Keratinocyte (primary cell): ENCODE data around the gene GSTCD. TPM values are rescaled to one million over a fixed set of nuclear protein-coding genes. Genes with fewer than 3 reads are reported as not detected.

Experiments used
- DNase-seq: peaks from one replicate; pipeline ENCODE4 v3.0.0-alpha.2; 2011; ENCODE audit warnings: low read depth, missing footprints, low spot score
- FAIRE-seq: peaks from 2 replicates; lab custom pipeline; 2011; peaks lifted over from hg19 to GRCh38; lab: Jason Lieb, UNC
- H2AFZ ChIP-seq: 2 replicates; pipeline ENCODE4 v1.6.0; 2012; ENCODE audit warnings: low read length, control low read depth, inconsistent platforms; ENCODE audit not compliant: control insufficient read depth
- H3K27ac ChIP-seq: 2 replicates; pipeline ENCODE4 v1.5.1; 2011; ENCODE audit warnings: low read length; ENCODE audit not compliant: control insufficient read depth, insufficient read depth
- H3K27me3 ChIP-seq: 3 replicates; pipeline ENCODE4 v1.6.0; 2011; ENCODE audit warnings: low read length; ENCODE audit not compliant: control insufficient read depth, insufficient read depth; ENCODE audit errors: extremely low read depth
- H3K36me3 ChIP-seq, 2 experiments: 2 replicates in 1 of 2; 3 replicates in 1 of 2; pipeline ENCODE4 v1.5.1; 2011; ENCODE audit warnings: low read length in 2 of 2, mild to moderate bottlenecking in 1 of 2; ENCODE audit not compliant: control insufficient read depth in 2 of 2, insufficient read depth in 2 of 2; ENCODE audit errors: extremely low read depth in 1 of 2
- H3K4me1 ChIP-seq: 3 replicates; pipeline ENCODE4 v1.5.1; 2011; ENCODE audit warnings: low read length; ENCODE audit not compliant: control insufficient read depth, insufficient read depth; ENCODE audit errors: extremely low read depth
- H3K4me2 ChIP-seq: 3 replicates; pipeline ENCODE4 v1.6.0; 2011; ENCODE audit warnings: low read depth, low read length; ENCODE audit not compliant: control insufficient read depth, insufficient read depth; ENCODE audit errors: extremely low read depth
- H3K4me3 ChIP-seq, 3 experiments: fragments of 200-600 bp in 1 of 3; sonication (generic) in 1 of 3; 2 replicates in 2 of 3; 3 replicates in 1 of 3; pipeline ENCODE4 v1.5.1; 2011 to 2016; ENCODE audit warnings: low read length in 3 of 3, mild to moderate bottlenecking in 3 of 3, control low read depth in 2 of 3, inconsistent platforms in 1 of 3, low read depth in 1 of 3, mixed read lengths in 1 of 3, mixed run types in 1 of 3, moderate library complexity in 1 of 3; ENCODE audit not compliant: control insufficient read depth in 2 of 3, insufficient read depth in 2 of 3; ENCODE audit errors: extremely low read depth in 1 of 3
- H3K79me2 ChIP-seq: 2 replicates; pipeline ENCODE4 v1.6.0; 2012; ENCODE audit warnings: low read length; ENCODE audit not compliant: control insufficient read depth, insufficient read depth
- H3K9ac ChIP-seq: 3 replicates; pipeline ENCODE4 v1.6.0; 2011; ENCODE audit warnings: low read length; ENCODE audit not compliant: control insufficient read depth, insufficient read depth; ENCODE audit errors: extremely low read depth
- H3K9me1 ChIP-seq: 3 replicates; pipeline ENCODE4 v1.6.0; 2011; ENCODE audit warnings: low read length; ENCODE audit not compliant: control insufficient read depth, insufficient read depth; ENCODE audit errors: extremely low read depth
- H3K9me3 ChIP-seq: 2 replicates; pipeline ENCODE4 v1.5.1; 2012; ENCODE audit warnings: low read depth, low read length; ENCODE audit not compliant: control insufficient read depth
- H4K20me1 ChIP-seq: 3 replicates; pipeline ENCODE4 v1.6.0; 2011; ENCODE audit warnings: low read length; ENCODE audit not compliant: control insufficient read depth, insufficient read depth; ENCODE audit errors: extremely low read depth
- CTCF ChIP-seq, 3 experiments: IDR thresholded peaks in 1 of 3; conservative IDR thresholded peaks in 1 of 3; optimal IDR thresholded peaks in 1 of 3; 2 replicates in 2 of 3; 3 replicates in 1 of 3; pipeline versions ENCODE3 to v1.5.1; 2011; ENCODE audit warnings: low read length in 3 of 3, mild to moderate bottlenecking in 3 of 3, moderate library complexity in 2 of 3, control low read depth in 1 of 3, inconsistent platforms in 1 of 3; ENCODE audit not compliant: insufficient read depth in 2 of 3; ENCODE audit errors: extremely low read depth in 1 of 3
- EZH2 ChIP-seq: IDR thresholded peaks from one replicate; pipeline ENCODE4 v1.6.1; 2012; ENCODE audit warnings: inconsistent platforms, mild to moderate bottlenecking, low read length, moderate library complexity
- dilution Hi-C: fragments of 300-500 bp; cut with MboI; formaldehyde crosslinking; loops from one replicate; pipeline ENCODE4 v1.7.0; 2020; ENCODE audit warnings: low sequenced_read_pairs; ENCODE audit not compliant: extremely low pct_ligation_motif_present
- polyA plus RNA-seq, 5 experiments: library from polyadenylated mRNA; depleted of rRNA in 3 of 5; stranded (reverse) in 3 of 5; stranded (forward) in 1 of 5; unstranded in 1 of 5; fragments of >200 nt; gene quantifications; 1 replicate in 1 of 5; 2 replicates in 3 of 5; 3 replicates in 1 of 5; pipeline versions ENCODE4 v1.2.1 to v1.2.3, GENCODE V29; 2011 to 2012; ENCODE audit warnings: missing spikeins in 2 of 5, low read depth in 1 of 5, low replicate concordance in 1 of 5

The GSTCD gene
- polyA plus RNA-seq, 1 donor (not counting 4 experiments of a cell fraction or from before 2014, with no cell fraction given): 23.2 TPM

GRCh38 chr4:105894660-105895582, 186.3 kb downstream of the GSTCD start, which contains the start of gene NPNT:
NPNT (plus strand) TSS chr4:105895471; CDS start chr4:105895653, 182 bp downstream.
- Histone ChIP-seq H3K9me3 (no peaks in the 10 kb centered on the region), H3K9me1 (no peaks in the 10 kb centered on the region), H3K4me2 (peak within 1 kb of the TSS; percentile 81), H3K79me2 (no peaks in the 10 kb centered on the region), H3K4me3 (peak within 1 kb of the TSS; percentile 40 to 69 (median 57)), H4K20me1 (no peaks in the 10 kb centered on the region), H3K36me3 (no peaks in the 10 kb centered on the region), H3K9ac (peak within 1 kb of the TSS; percentile 30), H2AFZ (peak within 1 kb of the TSS; percentile 37), H3K27me3 (peaks cover 28% of the 10 kb centered on the region), H3K27ac (no peak within 1 kb of the TSS), H3K4me1 (peaks cover 15% of the 10 kb centered on the region)
- no peak for DNase-seq
- dilution Hi-C loops: no loop called here
- FAIRE-seq: no peak
- TF ChIP-seq CTCF (optimal IDR thresholded peaks at IDR 0.05 in 1 of 3, IDR thresholded peaks at IDR 0.05 in 1 of 3, conservative IDR thresholded peaks at IDR 0.05 in 1 of 3; ENCODE audit: extremely low read depth in 1 of 3, insufficient read depth in 2 of 3, low read length in 3 of 3) (no peak), EZH2 (peak; percentile 57)

GRCh38 chr4:105895583-105896460, 187.2 kb downstream of the GSTCD start:
- Histone ChIP-seq H3K27ac (no peak overlapping the region), H3K9ac (peak overlapping the region; percentile 30), H3K9me3 (no peaks in the 10 kb centered on the region), H3K79me2 (no peaks in the 10 kb centered on the region), H3K27me3 (peaks cover 28% of the 10 kb centered on the region), H3K4me1 (peaks cover 15% of the 10 kb centered on the region), H3K9me1 (no peaks in the 10 kb centered on the region), H2AFZ (peak overlapping the region; percentile 24), H3K4me2 (peak overlapping the region; percentile 81), H4K20me1 (no peaks in the 10 kb centered on the region), H3K36me3 (no peaks in the 10 kb centered on the region), H3K4me3 (peak overlapping the region; percentile 40 to 69 (median 57))
- FAIRE-seq: no peak
- dilution Hi-C loops: no loop called here
- TF ChIP-seq CTCF (optimal IDR thresholded peaks at IDR 0.05 in 1 of 3, IDR thresholded peaks at IDR 0.05 in 1 of 3, conservative IDR thresholded peaks at IDR 0.05 in 1 of 3; ENCODE audit: extremely low read depth in 1 of 3, insufficient read depth in 2 of 3, low read length in 3 of 3) (peak in 1 of 3 experiments; percentile 29), EZH2 (no peak)
- no peak for DNase-seq
